ENCODE results near the gene ZNF480. TPM values are rescaled to one million over a fixed set of nuclear protein-coding genes. Genes with fewer than 3 reads are reported as not detected.
"Not testable (repeated sequence)": the region's sequence is repeated elsewhere in the genome, so short reads cannot be mapped to it uniquely, and the experiment has no call there.

ZNF480 gene
- total RNA-seq, 1 experiment from 2014 or later: 12.8 TPM

- DNase-seq (ENCODE audit: low read depth in 1 of 2, low spot score in 2 of 2): no peak
These were observed 583 bp upstream of the ZNF480 start for GRCh38 chr19:52296400-52296772.

GRCh38 chr19:52297601-52298364 lies 814 bp downstream of the ZNF480 start:
- H3K4me1 ChIP-seq (replicated peaks): peaks cover 8% of the 10 kb centered on the region; the same call in 1 of the 2 replicates
- peaks cover 10% of the 10 kb centered on the region for H3K9me3 ChIP-seq (replicated peaks)
- peak overlapping the region; percentile 80 for H3K4me3 ChIP-seq
- H3K36me3 ChIP-seq: peaks cover 53% of the 10 kb centered on the region
- no peak for DNase-seq (ENCODE audit: low read depth in 1 of 2, low spot score in 2 of 2)
- no peaks in the 10 kb centered on the region for H3K27me3 ChIP-seq (replicated peaks)
- H3K27ac ChIP-seq: peak overlapping the region; percentile 87

More at GRCh38 chr19:52296400-52296772, 583 bp upstream of the ZNF480 start:
- Histone ChIP-seq H3K36me3 (peaks cover 45% of the 10 kb centered on the region), H3K4me3 (peak overlapping the region; percentile 80), H3K9me3 (replicated peaks) (peaks cover 10% of the 10 kb centered on the region), H3K4me1 (replicated peaks) (peaks cover 8% of the 10 kb centered on the region; the same call in 1 of the 2 replicates), H3K27ac (no peak overlapping the region), H3K27me3 (replicated peaks) (no peaks in the 10 kb centered on the region)

GRCh38 chr19:52307275-52307674 lies 10.3 kb downstream of the ZNF480 start:
- Histone ChIP-seq H3K4me1 (replicated peaks) (no peaks in the 10 kb centered on the region), H3K4me3 (no peak overlapping the region), H3K9me3 (replicated peaks) (peaks cover 21% of the 10 kb centered on the region), H3K27me3 (replicated peaks) (no peaks in the 10 kb centered on the region), H3K27ac (no peak overlapping the region), H3K36me3 (peaks cover 68% of the 10 kb centered on the region)
- DNase-seq (ENCODE audit: low read depth in 1 of 2, low spot score in 2 of 2): peak in 1 of 2 experiments; percentile 12

GRCh38 chr19:52322429-52322828 lies 25.5 kb downstream of the ZNF480 start:
- Histone ChIP-seq H3K27ac (no peak overlapping the region), H3K4me3 (no peak overlapping the region), H3K4me1 (replicated peaks) (no peaks in the 10 kb centered on the region), H3K27me3 (replicated peaks) (no peaks in the 10 kb centered on the region), H3K9me3 (replicated peaks) (peaks cover 52% of the 10 kb centered on the region), H3K36me3 (peaks cover 76% of the 10 kb centered on the region)
- no peak for DNase-seq (ENCODE audit: low read depth in 1 of 2, low spot score in 2 of 2)

GRCh38 chr19:52331757-52332156 lies 34.8 kb downstream of the ZNF480 start:
- Histone ChIP-seq H3K4me1 (replicated peaks) (no peaks in the 10 kb centered on the region), H3K4me3 (no peak overlapping the region), H3K9me3 (replicated peaks) (peaks cover 24% of the 10 kb centered on the region), H3K27me3 (replicated peaks) (no peaks in the 10 kb centered on the region), H3K36me3 (no peaks in the 10 kb centered on the region), H3K27ac (no peak overlapping the region)
- DNase-seq (ENCODE audit: low read depth in 1 of 2, low spot score in 2 of 2): no peak

- H3K27me3 ChIP-seq (replicated peaks): no peaks in the 10 kb centered on the region
- no peak for DNase-seq (ENCODE audit: low read depth in 1 of 2, low spot score in 2 of 2)
- H3K4me3 ChIP-seq: peak overlapping the region; percentile 53
- H3K4me1 ChIP-seq (replicated peaks): peaks cover 5% of the 10 kb centered on the region; the same call in 1 of the 2 replicates
- peaks cover 21% of the 10 kb centered on the region for H3K9me3 ChIP-seq (replicated peaks)
- H3K27ac ChIP-seq: no peak overlapping the region
- H3K36me3 ChIP-seq: no peaks in the 10 kb centered on the region
These were observed 38.8 kb downstream of the ZNF480 start for GRCh38 chr19:52335768-52336116.

GRCh38 chr19:52336117-52336790 lies 39.3 kb downstream of the ZNF480 start, which contains the start of gene ZNF610:
ZNF610 (plus strand) TSS chr19:52336243; CDS start chr19:52349173, 12,930 bp downstream.
- peak; percentile 77 to 80 for DNase-seq (ENCODE audit: low read depth in 1 of 2, low spot score in 2 of 2)
- Histone ChIP-seq H3K36me3 (no peaks in the 10 kb centered on the region), H3K4me1 (replicated peaks) (peaks cover 5% of the 10 kb centered on the region; the same call in 1 of the 2 replicates), H3K4me3 (peak within 1 kb of the TSS; percentile 53), H3K27ac (peak within 1 kb of the TSS; percentile 63), H3K9me3 (replicated peaks) (peaks cover 15% of the 10 kb centered on the region), H3K27me3 (replicated peaks) (no peaks in the 10 kb centered on the region)

GRCh38 chr19:52336791-52337381 lies 39.9 kb downstream of the ZNF480 start:
- Histone ChIP-seq H3K4me1 (replicated peaks) (peaks cover 5% of the 10 kb centered on the region; the same call in 1 of the 2 replicates), H3K27me3 (replicated peaks) (no peaks in the 10 kb centered on the region), H3K36me3 (no peaks in the 10 kb centered on the region), H3K27ac (peak overlapping the region; percentile 63; the same call in 1 of the 2 replicates), H3K4me3 (peak overlapping the region; percentile 53), H3K9me3 (replicated peaks) (peaks cover 9% of the 10 kb centered on the region)
- peak in 1 of 2 experiments; percentile 28 for DNase-seq (ENCODE audit: low read depth in 1 of 2, low spot score in 2 of 2)

GRCh38 chr19:52339022-52339421 lies 42.1 kb downstream of the ZNF480 start:
- H3K4me1 ChIP-seq (replicated peaks); H3K36me3 ChIP-seq; DNase-seq (ENCODE audit: low read depth in 1 of 2, low spot score in 2 of 2); H3K27me3 ChIP-seq (replicated peaks); H3K27ac ChIP-seq; H3K9me3 ChIP-seq (replicated peaks); H3K4me3 ChIP-seq: not testable (repeated sequence)

- Histone ChIP-seq H3K4me3 (no peak overlapping the region), H3K9me3 (replicated peaks) (no peaks in the 10 kb centered on the region)
- DNase-seq (ENCODE audit: low read depth in 1 of 2, low spot score in 2 of 2): no peak
These were observed 46.6 kb downstream of the ZNF480 start for GRCh38 chr19:52343548-52343947.

GRCh38 chr19:52345162-52345561 lies 48.2 kb downstream of the ZNF480 start:
- H3K27ac ChIP-seq: no peak overlapping the region
- no peak overlapping the region for H3K4me3 ChIP-seq
- no peaks in the 10 kb centered on the region for H3K36me3 ChIP-seq
- no peaks in the 10 kb centered on the region; the same call in 1 of the 2 replicates for H3K9me3 ChIP-seq (replicated peaks)
- H3K4me1 ChIP-seq (replicated peaks): no peaks in the 10 kb centered on the region
- DNase-seq (ENCODE audit: low read depth in 1 of 2, low spot score in 2 of 2): no peak
- no peaks in the 10 kb centered on the region for H3K27me3 ChIP-seq (replicated peaks)

More at GRCh38 chr19:52343548-52343947, 46.6 kb downstream of the ZNF480 start:
- no peaks in the 10 kb centered on the region for H3K36me3 ChIP-seq
- no peak overlapping the region for H3K27ac ChIP-seq
- H3K4me1 ChIP-seq (replicated peaks): no peaks in the 10 kb centered on the region
- H3K27me3 ChIP-seq (replicated peaks): no peaks in the 10 kb centered on the region

GRCh38 chr19:52351512-52351911 lies 54.5 kb downstream of the ZNF480 start:
- no peaks in the 10 kb centered on the region for H3K27me3 ChIP-seq (replicated peaks)
- H3K4me1 ChIP-seq (replicated peaks): no peaks in the 10 kb centered on the region
- H3K27ac ChIP-seq: no peak overlapping the region
- DNase-seq (ENCODE audit: low read depth in 1 of 2, low spot score in 2 of 2): no peak
- H3K9me3 ChIP-seq (replicated peaks): peaks cover 3% of the 10 kb centered on the region; the same call in 1 of the 2 replicates
- H3K36me3 ChIP-seq: no peaks in the 10 kb centered on the region
- H3K4me3 ChIP-seq: no peak overlapping the region

- Histone ChIP-seq H3K36me3 (no peaks in the 10 kb centered on the region), H3K4me1 (replicated peaks) (no peaks in the 10 kb centered on the region), H3K27ac (no peak overlapping the region), H3K9me3 (replicated peaks) (peaks cover 20% of the 10 kb centered on the region), H3K27me3 (replicated peaks) (no peaks in the 10 kb centered on the region), H3K4me3 (no peak overlapping the region)
- no peak for DNase-seq (ENCODE audit: low read depth in 1 of 2, low spot score in 2 of 2)
These were observed 69.5 kb downstream of the ZNF480 start for GRCh38 chr19:52366414-52366824.

Data from SJSA1 (cell line).